Activated CD4-positive, alpha-beta T cell treated with anti-CD3 and anti-CD28 coated beads for 36 hours (primary cell): Measurements from ENCODE around the gene NIPSNAP3A. TPM values are rescaled to one million over a fixed set of nuclear protein-coding genes. Genes with fewer than 3 reads are reported as not detected.
"Not testable (repeated sequence)": the region's sequence is repeated elsewhere in the genome, so short reads cannot be mapped to it uniquely, and the experiment has no call there.

ENCODE experiments used
- ATAC-seq: fragments of 200-7000 bp; cut with Tn5 transposase; one replicate; pipeline ENCODE4 v1.10.0; 2021; ENCODE audit warnings: mild to moderate bottlenecking, moderate library complexity
- CTCF ChIA-PET: fragments of 350-600 bp; sonication (Branson Sonifier 250); formaldehyde crosslinking; loops from one replicate; lab custom pipeline; 2021; ENCODE audit warnings: antibody characterized with exemption; lab: Charles Lee
- POLR2A ChIA-PET: fragments of 350-600 bp; sonication (Branson Sonifier 250); formaldehyde crosslinking; loops from one replicate; lab custom pipeline; 2021; ENCODE audit warnings: antibody characterized with exemption, inconsistent platforms; lab: Charles Lee
- DNase-seq: peaks from one replicate; pipeline ENCODE4 v3.0.0-alpha.2; 2020
- H3K27ac Mint-ChIP-seq: one replicate; pipeline ENCODE4 v1.8.0; 2021; ENCODE audit warnings: mixed read lengths
- H3K27me3 Mint-ChIP-seq: one replicate; pipeline ENCODE4 v1.8.0; 2021; ENCODE audit warnings: mixed read lengths
- H3K36me3 Mint-ChIP-seq: one replicate; pipeline ENCODE4 v1.8.0; 2021; ENCODE audit warnings: low read depth, mixed read lengths
- H3K4me1 Mint-ChIP-seq: one replicate; pipeline ENCODE4 v1.8.0; 2021; ENCODE audit warnings: mixed read lengths
- H3K4me3 Mint-ChIP-seq: one replicate; pipeline ENCODE4 v1.8.0; 2021; ENCODE audit warnings: mild to moderate bottlenecking, moderate library complexity, mixed read lengths
- H3K9me3 Mint-ChIP-seq: one replicate; pipeline ENCODE4 v1.8.0; 2021; ENCODE audit warnings: low read depth, mixed read lengths
- intact Hi-C, 2 experiments: fragments of 100-400 bp; cut with DNase I in 1 of 2; cut with micrococcal nuclease in 1 of 2; formaldehyde crosslinking; loops; one replicate each; pipeline versions ENCODE4 v1.14.2 to v1.15.1; 2022 to 2024; cut with DNase I, micrococcal nuclease
- total RNA-seq, 2 experiments: library from RNA; stranded (reverse); gene quantifications; one replicate each; pipeline ENCODE4 v1.2.3, GENCODE V29; 2021

NIPSNAP3A gene
- total RNA-seq: 10 to 100 TPM in 1 of 2 experiments, 1 to 10 TPM in 1; 7.2 to 11.7 TPM

- intact Hi-C loops: loop anchor here (1.0 to 10.0 kb wide), 9 partner anchors 17 to 947 kb away; partner anchors contain the start of genes SMC2 (in 2 of the 2), FKTN (in 1 of the 2), NIPSNAP3B (in 1 of the 2) and SLC44A1 (in 1 of the 2)
- ChIA-PET POLR2A (interaction anchor here (0.5 kb wide), 1 partner anchor 76 kb away, joined by 3 read pairs; no protein-coding TSS in a partner anchor), CTCF (interaction anchor here (0.7 to 1.8 kb wide), 5 partner anchors 8 to 180 kb away, joined by 3 to 8 read pairs (median 3); partner anchors contain the start of genes ABCA1 and NIPSNAP3B)
- H3K4me3 Mint-ChIP-seq: peak within 1 kb of the TSS; percentile 85
- peaks cover 9% of the 10 kb centered on the region for H3K36me3 Mint-ChIP-seq
- ATAC-seq (peak; percentile 93), DNase-seq (peak; percentile 92)
- H3K9me3 Mint-ChIP-seq: no peaks in the 10 kb centered on the region
- peak within 1 kb of the TSS; percentile 96 for H3K27ac Mint-ChIP-seq
- no peaks in the 10 kb centered on the region for H3K27me3 Mint-ChIP-seq
- H3K4me1 Mint-ChIP-seq: peaks cover 16% of the 10 kb centered on the region
These were observed at the start of gene NIPSNAP3A for GRCh38 chr9:104747565-104748358. TSS of gene NIPSNAP3A (plus strand) at chr9:104747683. CDS start at chr9:104747793, 110 bp downstream.

DNA sequence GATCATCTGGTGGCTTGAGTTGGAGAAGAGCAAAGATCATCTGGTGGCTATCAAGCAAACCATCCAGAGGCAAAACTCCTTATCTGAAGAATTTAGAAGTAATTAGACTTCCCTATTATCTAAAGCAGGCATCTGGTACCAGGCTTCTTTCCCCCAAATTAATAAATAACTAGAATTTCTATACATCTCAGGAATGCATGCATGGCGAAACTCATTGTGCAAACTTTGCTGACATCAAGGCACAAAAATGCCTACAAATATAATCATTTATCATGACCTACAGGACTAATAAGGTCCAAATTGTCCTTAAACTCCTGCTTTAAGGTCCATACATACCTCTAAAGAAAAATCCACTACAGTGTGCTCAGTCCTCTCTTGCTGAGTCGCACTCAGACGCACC lies 47.2 kb upstream of the NIPSNAP3A start:
- Mint-ChIP-seq H3K27me3 (no peaks in the 10 kb centered on the region), H3K27ac (no peak overlapping the region), H3K9me3 (peaks cover under 1% of the 10 kb centered on the region), H3K4me3 (no peak overlapping the region), H3K4me1 (no peaks in the 10 kb centered on the region), H3K36me3 (no peaks in the 10 kb centered on the region)
- no peak for ATAC-seq
- CTCF ChIA-PET: no interaction called here
- intact Hi-C loops: no loop called here
- POLR2A ChIA-PET: no interaction called here
- no peak for DNase-seq

DNA sequence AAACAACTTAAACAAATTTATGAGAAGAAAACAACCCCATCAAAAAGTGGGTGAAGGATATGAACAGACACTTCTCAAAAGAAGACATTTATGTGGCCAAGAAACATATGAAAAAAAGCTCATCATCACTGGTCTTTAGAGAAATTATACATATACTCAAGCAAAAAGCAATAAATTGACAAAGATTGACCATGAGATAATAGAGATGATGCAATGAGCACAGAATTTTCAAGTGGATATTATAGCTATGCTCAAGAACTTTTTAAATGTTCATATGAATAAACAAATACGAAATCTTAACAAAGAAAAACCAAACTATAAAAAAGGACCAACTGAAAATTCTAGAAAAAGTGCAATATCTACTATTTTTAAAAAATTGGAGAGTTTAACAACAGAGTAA lies 38.7 kb upstream of the NIPSNAP3A start:
- H3K9me3 Mint-ChIP-seq: peaks cover 11% of the 10 kb centered on the region
- intact Hi-C loops, H3K27me3 Mint-ChIP-seq, CTCF ChIA-PET, POLR2A ChIA-PET, H3K4me1 Mint-ChIP-seq, H3K4me3 Mint-ChIP-seq, ATAC-seq, H3K27ac Mint-ChIP-seq, H3K36me3 Mint-ChIP-seq, DNase-seq: not testable (repeated sequence)

DNA sequence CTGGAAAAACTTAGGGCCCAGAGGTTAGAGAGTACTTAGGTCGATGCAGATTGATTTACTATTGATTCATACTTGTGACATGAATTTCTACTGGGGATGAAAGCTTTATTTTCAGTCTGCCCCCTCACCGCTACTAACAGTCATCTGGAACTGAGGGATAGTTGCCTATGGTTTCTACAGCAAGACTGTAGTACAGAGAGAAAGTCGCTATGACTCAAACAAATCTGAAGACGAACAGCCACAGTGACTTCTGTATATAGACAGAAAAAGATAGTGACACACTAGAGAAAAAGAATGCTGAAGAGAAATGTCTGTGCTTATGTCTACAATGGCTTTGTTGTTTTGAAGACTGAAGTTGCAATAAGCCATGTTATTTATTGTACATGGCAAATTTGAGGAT lies 35.9 kb upstream of the NIPSNAP3A start:
- ChIA-PET CTCF (no interaction called here), POLR2A (no interaction called here)

DNA sequence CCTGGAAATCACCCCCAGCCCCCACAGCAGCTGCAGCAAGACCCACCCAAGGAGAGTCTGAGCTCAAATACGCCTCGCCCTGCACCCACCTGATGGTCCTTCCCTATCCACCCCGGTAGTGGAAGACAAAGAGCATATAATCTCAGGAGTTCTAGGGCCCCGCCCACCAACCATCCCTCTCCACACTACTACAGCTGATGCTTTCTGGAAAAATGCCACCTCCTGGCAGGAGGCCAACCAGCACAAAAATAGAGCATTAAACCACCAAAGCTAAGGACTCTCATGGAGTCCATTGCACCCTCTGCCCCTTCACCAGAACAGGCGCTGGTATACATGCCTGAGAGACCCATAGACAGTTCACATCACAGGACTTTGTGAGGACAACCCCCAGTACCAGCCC lies 22.5 kb upstream of the NIPSNAP3A start:
- ATAC-seq (no peak), DNase-seq (no peak)
- no peaks in the 10 kb centered on the region for H3K4me1 Mint-ChIP-seq
- H3K36me3 Mint-ChIP-seq: no peaks in the 10 kb centered on the region
- ChIA-PET POLR2A (no interaction called here), CTCF (interaction anchor here (0.6 kb wide), 1 partner anchor 681 kb away, joined by 3 read pairs; no protein-coding TSS in a partner anchor)
- intact Hi-C loops: no loop called here
- no peak overlapping the region for H3K4me3 Mint-ChIP-seq
- H3K27ac Mint-ChIP-seq: no peak overlapping the region
- H3K9me3 Mint-ChIP-seq: no peaks in the 10 kb centered on the region
- no peaks in the 10 kb centered on the region for H3K27me3 Mint-ChIP-seq

More for the DNA sequence above, 35.9 kb upstream of the NIPSNAP3A start:
- ATAC-seq (peak; percentile 16), DNase-seq (no peak)
- Mint-ChIP-seq H3K4me3 (no peak overlapping the region), H3K4me1 (no peaks in the 10 kb centered on the region), H3K27ac (no peak overlapping the region), H3K9me3 (peaks cover 5% of the 10 kb centered on the region), H3K36me3 (no peaks in the 10 kb centered on the region), H3K27me3 (no peaks in the 10 kb centered on the region)
- intact Hi-C loops: no loop called here

DNA sequence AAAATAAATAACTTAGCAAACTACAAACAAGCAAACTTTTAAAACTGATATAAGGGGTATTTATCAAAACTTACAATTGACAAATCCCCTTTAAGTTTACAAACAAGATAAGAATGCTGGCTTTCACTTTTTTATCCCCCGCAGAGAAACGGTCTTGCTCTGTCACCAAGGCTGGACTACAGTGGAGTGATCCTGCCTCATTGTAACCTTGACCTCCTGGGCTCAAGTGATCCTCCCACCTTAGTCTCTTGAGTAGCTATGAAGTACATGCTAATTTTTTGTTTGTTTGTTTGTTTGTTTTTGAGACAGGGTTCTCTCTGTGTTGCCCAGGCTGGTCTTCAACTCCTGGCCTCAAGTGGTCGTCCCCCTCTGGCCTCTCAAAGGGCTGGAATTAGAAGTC lies 9.0 kb upstream of the NIPSNAP3A start:
- intact Hi-C loops: no loop called here
- no peak overlapping the region for H3K4me3 Mint-ChIP-seq
- H3K27me3 Mint-ChIP-seq: no peaks in the 10 kb centered on the region
- CTCF ChIA-PET: no interaction called here
- no peaks in the 10 kb centered on the region for H3K9me3 Mint-ChIP-seq
- DNase-seq: no peak
- no peak for ATAC-seq
- H3K36me3 Mint-ChIP-seq: no peaks in the 10 kb centered on the region
- H3K4me1 Mint-ChIP-seq: peaks cover 6% of the 10 kb centered on the region
- POLR2A ChIA-PET: no interaction called here
- no peak overlapping the region for H3K27ac Mint-ChIP-seq

- ChIA-PET POLR2A (no interaction called here), CTCF (no interaction called here)
- Mint-ChIP-seq H3K4me1 (peaks cover 6% of the 10 kb centered on the region), H3K27me3 (no peaks in the 10 kb centered on the region), H3K27ac (no peak overlapping the region), H3K4me3 (no peak overlapping the region), H3K9me3 (no peaks in the 10 kb centered on the region), H3K36me3 (no peaks in the 10 kb centered on the region)
- ATAC-seq: no peak
- intact Hi-C loops: loop anchor here in 1 of 2 experiments (5.0 to 10.0 kb wide), 5 partner anchors 58 to 943 kb away; partner anchors contain the start of gene FKTN
- no peak for DNase-seq
These were observed 6.9 kb upstream of the NIPSNAP3A start for GRCh38 chr9:104740621-104741020.

DNA sequence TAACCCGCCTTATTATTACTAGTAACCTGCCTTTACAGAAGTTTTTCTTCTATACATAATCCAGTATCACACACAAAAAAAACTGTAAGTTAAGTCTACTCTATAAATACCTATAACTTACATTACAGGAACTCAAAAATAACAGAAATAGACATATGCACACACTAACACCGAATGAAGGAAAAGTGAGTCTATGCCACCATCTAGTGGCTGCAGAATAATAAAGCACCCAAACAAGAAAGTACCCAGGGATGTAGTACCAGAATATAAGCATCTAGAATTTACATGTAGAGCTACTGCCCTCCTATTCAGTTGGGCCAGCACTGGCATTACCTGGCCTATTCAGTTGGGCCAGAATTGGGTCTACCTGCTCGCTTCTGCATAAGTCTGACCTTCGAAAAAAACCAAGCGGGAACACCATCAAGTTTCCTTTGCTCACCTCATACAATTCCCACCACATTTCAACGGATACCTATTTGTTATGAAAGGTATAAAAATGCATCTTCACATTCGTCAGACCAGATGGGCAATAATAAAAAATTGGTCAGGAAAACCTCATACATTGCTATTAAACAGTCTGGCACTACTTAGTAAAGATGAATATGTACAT lies 4.0 kb upstream of the NIPSNAP3A start:
- ATAC-seq: peak; percentile 21
- Mint-ChIP-seq H3K27ac (no peak overlapping the region), H3K4me3 (no peak overlapping the region), H3K27me3 (no peaks in the 10 kb centered on the region), H3K36me3 (peaks cover 3% of the 10 kb centered on the region), H3K4me1 (peaks cover 11% of the 10 kb centered on the region), H3K9me3 (no peaks in the 10 kb centered on the region)
- intact Hi-C loops: loop anchor here in 1 of 2 experiments (2.0 to 10.0 kb wide), 7 partner anchors 61 to 1347 kb away; partner anchors contain the start of gene FKTN
- DNase-seq: peak; percentile 39
- ChIA-PET POLR2A (no interaction called here), CTCF (interaction anchor here (0.6 to 2.3 kb wide), 5 partner anchors 10 to 1346 kb away, joined by 3 to 9 read pairs (median 3); no protein-coding TSS in a partner anchor)

DNA sequence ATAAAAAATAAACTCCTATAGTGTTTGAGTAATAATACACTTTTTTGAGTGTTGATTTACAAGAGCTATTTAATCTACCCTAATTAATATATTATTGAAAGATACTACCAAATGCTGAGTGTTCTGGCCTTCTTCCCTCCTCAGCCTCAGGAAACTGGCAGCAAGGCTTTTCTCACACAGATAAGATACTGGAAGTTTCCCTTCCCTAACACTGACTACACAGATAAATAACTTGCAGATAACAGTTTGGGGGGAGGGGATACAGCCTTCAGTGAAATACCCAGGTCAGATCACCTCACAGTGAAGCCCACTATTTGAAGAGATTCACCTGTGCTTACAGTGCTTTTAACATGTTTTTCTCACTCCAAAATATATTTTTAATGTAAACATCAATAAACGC lies 1.6 kb upstream of the NIPSNAP3A start:
- H3K36me3 Mint-ChIP-seq: peaks cover 3% of the 10 kb centered on the region
- intact Hi-C loops: loop anchor here (5.0 to 10.0 kb wide), 3 partner anchors 361 to 809 kb away; partner anchors contain the start of genes FKTN (in 1 of the 2) and SMC2 (in 1 of the 2)
- DNase-seq (no peak), ATAC-seq (no peak)
- no peaks in the 10 kb centered on the region for H3K9me3 Mint-ChIP-seq
- ChIA-PET CTCF (interaction anchor here (1.0 to 2.0 kb wide), 4 partner anchors 13 to 117 kb away, joined by 3 to 4 read pairs (median 3); partner anchors contain the start of gene NIPSNAP3B), POLR2A (no interaction called here)
- H3K4me3 Mint-ChIP-seq: no peak overlapping the region
- H3K27ac Mint-ChIP-seq: no peak overlapping the region
- H3K4me1 Mint-ChIP-seq: peaks cover 14% of the 10 kb centered on the region
- no peaks in the 10 kb centered on the region for H3K27me3 Mint-ChIP-seq

GRCh38 chr9:104746285-104746684 lies 1.2 kb upstream of the NIPSNAP3A start:
- DNase-seq (no peak), ATAC-seq (no peak)
- POLR2A ChIA-PET: no interaction called here
- Mint-ChIP-seq H3K4me1 (peaks cover 16% of the 10 kb centered on the region), H3K4me3 (peak overlapping the region; percentile 85), H3K9me3 (no peaks in the 10 kb centered on the region), H3K36me3 (peaks cover 3% of the 10 kb centered on the region), H3K27ac (no peak overlapping the region), H3K27me3 (no peaks in the 10 kb centered on the region)
- CTCF ChIA-PET: interaction anchor here (0.8 to 2.0 kb wide), 5 partner anchors 9 to 874 kb away, joined by 3 to 6 read pairs (median 4); partner anchors contain the start of gene NIPSNAP3B
- intact Hi-C loops: loop anchor here (5.0 to 10.0 kb wide), 3 partner anchors 361 to 809 kb away; partner anchors contain the start of genes FKTN (in 1 of the 2) and SMC2 (in 1 of the 2)

DNA sequence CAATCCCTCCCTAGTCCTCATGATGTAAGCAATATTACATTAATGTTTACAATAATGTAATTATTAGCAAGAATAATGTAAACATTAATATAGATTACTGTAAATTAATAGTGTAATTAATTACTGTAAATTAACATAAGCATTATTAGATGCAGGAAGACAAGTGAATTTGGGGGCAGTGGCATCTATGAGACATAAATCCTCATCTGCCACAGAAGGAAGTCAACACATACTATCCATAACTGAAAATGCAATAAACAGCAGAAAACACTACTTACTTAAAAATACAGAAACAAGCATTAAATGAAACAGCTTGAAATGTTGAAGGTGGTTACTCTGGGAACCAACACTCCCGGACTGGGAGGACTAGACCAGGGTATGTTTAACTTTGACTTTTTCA lies 685 bp upstream of the NIPSNAP3A start:
- intact Hi-C loops: loop anchor here (1.0 to 10.0 kb wide), 9 partner anchors 18 to 948 kb away; partner anchors contain the start of genes SMC2 (in 2 of the 2), FKTN (in 1 of the 2), NIPSNAP3B (in 1 of the 2) and SLC44A1 (in 1 of the 2)
- ATAC-seq: no peak
- DNase-seq: no peak
- Mint-ChIP-seq H3K27me3 (no peaks in the 10 kb centered on the region), H3K4me1 (peaks cover 16% of the 10 kb centered on the region), H3K9me3 (no peaks in the 10 kb centered on the region), H3K27ac (peak overlapping the region; percentile 96), H3K4me3 (peak overlapping the region; percentile 85), H3K36me3 (peaks cover 3% of the 10 kb centered on the region)
- ChIA-PET CTCF (interaction anchor here (0.8 to 2.0 kb wide), 5 partner anchors 9 to 874 kb away, joined by 3 to 6 read pairs (median 4); partner anchors contain the start of genes ABCA1 and NIPSNAP3B), POLR2A (interaction anchor here (0.5 kb wide), 1 partner anchor 75 kb away, joined by 3 read pairs; no protein-coding TSS in a partner anchor)
